DMS153 (cell line): ENCODE data around the gene FAM186B.
"Not testable (repeated sequence)": the region's sequence is repeated elsewhere in the genome, so short reads cannot be mapped to it uniquely, and the experiment has no call there.

Experiments
- DNase-seq: peaks from one replicate; lab custom pipeline; 2025; lab: John Stamatoyannopoulos, UW

The FAM186B gene

GRCh38 chr12:49633703-49634345, 28.4 kb upstream of the FAM186B start:
- DNase-seq, result no peak

GRCh38 chr12:49632986-49633702, 27.7 kb upstream of the FAM186B start:
- DNase-seq, result no peak

GRCh38 chr12:49632401-49632800, 27.0 kb upstream of the FAM186B start:
- no peak for DNase-seq

- DNase-seq, result no peak
Measured at GRCh38 chr12:49631336-49631907, 26.0 kb upstream of the FAM186B start.

GRCh38 chr12:49627752-49628360, 22.4 kb upstream of the FAM186B start:
- DNase-seq, result no peak

GRCh38 chr12:49626836-49627235, 21.4 kb upstream of the FAM186B start:
- no peak for DNase-seq

GRCh38 chr12:49626169-49626835, 20.9 kb upstream of the FAM186B start:
- DNase-seq, result no peak

GRCh38 chr12:49624921-49625577, 19.6 kb upstream of the FAM186B start:
- no peak for DNase-seq

GRCh38 chr12:49623142-49623904, 17.9 kb upstream of the FAM186B start, which contains the start of gene PRPF40B:
Gene PRPF40B (plus strand): TSS chr12:49623561. CDS start chr12:49623591, 30 bp downstream.
- peak; percentile 81 for DNase-seq

GRCh38 chr12:49622501-49623141, 17.2 kb upstream of the FAM186B start:
- no peak for DNase-seq

GRCh38 chr12:49621651-49622500, 16.4 kb upstream of the FAM186B start:
- no peak for DNase-seq

- no peak for DNase-seq
Measured at GRCh38 chr12:49619286-49619685, 13.8 kb upstream of the FAM186B start.

- no peak for DNase-seq
Measured at GRCh38 chr12:49618576-49618975, 13.1 kb upstream of the FAM186B start.

GRCh38 chr12:49616533-49617219, 11.2 kb upstream of the FAM186B start:
- no peak for DNase-seq

- no peak for DNase-seq
Measured at GRCh38 chr12:49615725-49616124, 10.3 kb upstream of the FAM186B start.

- no peak for DNase-seq
Measured at GRCh38 chr12:49612210-49612609, 6.8 kb upstream of the FAM186B start.

- not testable (repeated sequence) for DNase-seq
Measured at GRCh38 chr12:49610785-49611184, 5.3 kb upstream of the FAM186B start.

GRCh38 chr12:49609875-49610154, 4.4 kb upstream of the FAM186B start:
- no peak for DNase-seq
